ENCODE results near the gene NUTF2. TPM values are rescaled to one million over a fixed set of nuclear protein-coding genes. Genes with fewer than 3 reads are reported as not detected.

The NUTF2 gene
- total and polyA plus RNA-seq, 10 of the 15 experiments (the other 5 are each of a cell fraction or from before 2014, with no cell fraction given): 116 to 342 (median 202) TPM

GRCh38 chr16:67841816-67842508 is 4.8 kb upstream of the NUTF2 start, which contains the start of gene THAP11:
TSS of gene THAP11 (plus strand) at chr16:67842320. CDS start at chr16:67842555, 235 bp downstream.
- Histone ChIP-seq H3K27me3 (replicated peaks in 1 of 2; ENCODE audit: control insufficient read depth in 2 of 2, insufficient read depth in 2 of 2, low read length in 1 of 2) (no peaks in the 10 kb centered on the region), H3K36me3 (ENCODE audit: control insufficient read depth in 2 of 2, insufficient read depth in 2 of 2, low read length in 1 of 2) (peaks cover 0 to 4% of the 10 kb centered on the region in 2 experiments; a peak in 1 of 4 replicates), H3K4me3 (peak within 1 kb of the TSS; percentile 96), H3K9me3 (replicated peaks; ENCODE audit: control insufficient read depth, insufficient read depth, low read length) (no peaks in the 10 kb centered on the region), H3K4me1 (ENCODE audit: control insufficient read depth, insufficient read depth, low read length) (peaks cover 23% of the 10 kb centered on the region), H3K79me2 (ENCODE audit: control insufficient read depth, insufficient read depth, low read length) (peaks cover 32% of the 10 kb centered on the region), H3K27ac (ENCODE audit: control insufficient read depth, insufficient read depth) (peak within 1 kb of the TSS; percentile 97), H4K20me1 (ENCODE audit: control insufficient read depth, insufficient read depth) (no peaks in the 10 kb centered on the region), H3K4me2 (ENCODE audit: control insufficient read depth, insufficient read depth) (peak within 1 kb of the TSS; percentile 93), H3K9ac (ENCODE audit: control insufficient read depth, insufficient read depth, low read length) (peak within 1 kb of the TSS; percentile 91), H2AFZ (ENCODE audit: control insufficient read depth, low read depth, low read length) (peak within 1 kb of the TSS; percentile 100)
- intact Hi-C loops (cut with micrococcal nuclease; ENCODE audit: unreplicated experiment): no loop called here
- ATAC-seq (peak; percentile 54), FAIRE-seq (peak; percentile 93), DNase-seq (ENCODE audit: low read depth, low spot score) (peak; percentile 79)
- WGBS (ENCODE audit: insufficient coverage, insufficient replicate concordance, low lambda C conversion rate, missing lambda C conversion rate): under 1% methylated on average over 78 of the region's 83 CpGs
- RAD21 ChIA-PET (ENCODE audit: unreplicated experiment): no interaction called here
- CTCF ChIA-PET: interaction anchor here (0.9 to 1.6 kb wide), 5 partner anchors 9 to 94 kb away, joined by 3 to 5 read pairs (median 5); partner anchors contain the start of gene PSMB10
- SMC1A ChIA-PET (ENCODE audit: uncharacterized antibody, unreplicated experiment): no interaction called here
- in situ Hi-C loops (cut with MboI): no loop called here
- POLR2A ChIA-PET: interaction anchor here (0.7 kb wide), 1 partner anchor 276 kb away, joined by 3 read pairs; no protein-coding TSS in a partner anchor
- BruUV-seq (replicated peaks): no TSS peak
- TF ChIP-seq NKRF (conservative IDR thresholded peaks at IDR 0.05) (peak; percentile 88), BACH1 (IDR thresholded peaks at IDR 0.05; ENCODE audit: borderline replicate concordance) (peak; percentile 50; the same call in 1 of the 2 replicates), PML (IDR thresholded peaks at IDR 0.05; ENCODE audit: low read length) (no peak), POLR2A (IDR thresholded peaks at IDR 0.05; ENCODE audit: low read depth, low read length) (peak; percentile 58), ZNF274 (IDR thresholded peaks at IDR 0.05; ENCODE audit: insufficient read depth, insufficient read length) (no peak), PBX3 (IDR thresholded peaks at IDR 0.05; ENCODE audit: insufficient replicate concordance, low read depth, low read length) (no peak), HCFC1 (IDR thresholded peaks at IDR 0.05; ENCODE audit: low read length) (peak; percentile 93), TARDBP (IDR thresholded peaks at IDR 0.05; ENCODE audit: borderline replicate concordance) (0 out of 2 replicates have a peak, but pooled peaks have one; percentile 35), KAT2A (conservative IDR thresholded peaks at IDR 0.05; ENCODE audit: control insufficient read depth, low read depth, low read length) (no peak), SKIL (IDR thresholded peaks at IDR 0.05; ENCODE audit: low read depth, poor library complexity, severe bottlenecking) (no peak), CREM (IDR thresholded peaks at IDR 0.05; ENCODE audit: low read depth) (peak; percentile 75; the same call in 1 of the 2 replicates), ZSCAN29 (IDR thresholded peaks at IDR 0.05) (0 out of 2 replicates have a peak, but pooled peaks have one; percentile 72), WRNIP1 (IDR thresholded peaks at IDR 0.05; ENCODE audit: borderline replicate concordance, low read depth, low read length) (0 out of 2 replicates have a peak, but pooled peaks have one; percentile 39), SIX5 (IDR thresholded peaks at IDR 0.05; ENCODE audit: low read depth, low read length, severe bottlenecking) (peak; percentile 86), JUND (IDR thresholded peaks at IDR 0.05; ENCODE audit: low read depth, low read length) (0 out of 2 replicates have a peak, but pooled peaks have one; percentile 18), RAD21 (IDR thresholded peaks at IDR 0.05; ENCODE audit: insufficient read depth, low read depth, low read length) (0 out of 2 replicates have a peak, but pooled peaks have one; percentile 24), ZZZ3 (IDR thresholded peaks at IDR 0.05; ENCODE audit: control insufficient read depth, insufficient read length, low read depth) (no peak), ZNF622 (IDR thresholded peaks at IDR 0.05) (no peak), GATAD2B (conservative IDR thresholded peaks at IDR 0.05; ENCODE audit: low read depth) (peak; percentile 82)

Data from GM12878 (cell line).